HepG2 (cell line): ENCODE measurements around the gene BSN. TPM values are rescaled to one million over a fixed set of nuclear protein-coding genes. Genes with fewer than 3 reads are reported as not detected.
A peak's percentile ranks its signal among the peaks of the same experiment; 100 is the strongest.

Experiments
- AGO2 ChIP-seq: fragments of 200-400 bp; formaldehyde crosslinking; optimal IDR thresholded peaks from 2 replicates; pipeline ENCODE3; 2017; ENCODE audit warnings: mild to moderate bottlenecking, low read depth, low read length, moderate library complexity
- AKAP8 ChIP-seq: sonication (generic); formaldehyde crosslinking; IDR thresholded peaks from 2 replicates; pipeline ENCODE4 v1.5.1; 2020; ENCODE audit warnings: mild to moderate bottlenecking, missing genetic modification reagents
- CHD4 ChIP-seq: fragments of 200-600 bp; sonication (generic); IDR thresholded peaks from 2 replicates; pipeline ENCODE4 v1.7.0; 2017; ENCODE audit warnings: mild to moderate bottlenecking, low read length, borderline replicate concordance
- CREM ChIP-seq, 2 experiments: sonication (generic) in 1 of 2; formaldehyde crosslinking in 1 of 2; IDR thresholded peaks; 2 replicates each; pipeline versions ENCODE4 v1.4.0 to v1.6.1; 2016 to 2020; ENCODE audit warnings: antibody characterized with exemption in 1 of 2, mild to moderate bottlenecking in 1 of 2, missing genetic modification reagents in 1 of 2
- MTF2 ChIP-seq: sonication (generic); formaldehyde crosslinking; IDR thresholded peaks from 2 replicates; pipeline ENCODE4 v1.5.0; 2020; ENCODE audit warnings: missing genetic modification reagents, borderline replicate concordance
- NFYB ChIP-seq: sonication (generic); formaldehyde crosslinking; IDR thresholded peaks from 2 replicates; pipeline ENCODE4 v1.4.0; 2020; ENCODE audit warnings: missing genetic modification reagents
- NR2C2 ChIP-seq: sonication (generic); formaldehyde crosslinking; IDR thresholded peaks from 2 replicates; pipeline ENCODE4 v1.4.0; 2020; ENCODE audit warnings: missing genetic modification reagents, mild to moderate bottlenecking, moderate library complexity, borderline replicate concordance
- NR2F1 ChIP-seq, 2 experiments: fragments of 450-650 bp in 1 of 2; formaldehyde crosslinking in 1 of 2; IDR thresholded peaks; 2 replicates each; pipeline versions ENCODE4 v1.5.0 to v1.6.1; 2016 to 2020; ENCODE audit warnings: mild to moderate bottlenecking in 1 of 2, missing compliant biosample characterization in 1 of 2, missing genetic modification reagents in 1 of 2, moderate library complexity in 1 of 2
- ZBTB38 ChIP-seq: sonication (generic); formaldehyde crosslinking; IDR thresholded peaks from 2 replicates; pipeline ENCODE4 v1.5.1; 2020; ENCODE audit warnings: mild to moderate bottlenecking, missing genetic modification reagents
- ZMYM3 ChIP-seq: sonication (generic); formaldehyde crosslinking; IDR thresholded peaks from 2 replicates; pipeline ENCODE4 v1.5.1; 2020; ENCODE audit warnings: mild to moderate bottlenecking, missing genetic modification reagents
- ZNF205 ChIP-seq: IDR thresholded peaks from 2 replicates; pipeline ENCODE4 v1.6.1; 2018; ENCODE audit warnings: missing biosample characterization, missing genetic modification reagents
- ZNF451 ChIP-seq: sonication (generic); formaldehyde crosslinking; IDR thresholded peaks from 2 replicates; pipeline ENCODE4 v1.5.0; 2020; ENCODE audit warnings: mild to moderate bottlenecking, missing genetic modification reagents
- ZNF547 ChIP-seq: sonication (generic); formaldehyde crosslinking; IDR thresholded peaks from 2 replicates; pipeline ENCODE4 v1.5.1; 2020; ENCODE audit warnings: mild to moderate bottlenecking, missing genetic modification reagents
- ZNF709 ChIP-seq: sonication (generic); formaldehyde crosslinking; IDR thresholded peaks from 2 replicates; pipeline ENCODE4 v1.5.0; 2020; ENCODE audit warnings: mild to moderate bottlenecking, missing genetic modification reagents
- ZNF839 ChIP-seq: sonication (generic); formaldehyde crosslinking; IDR thresholded peaks from 2 replicates; pipeline ENCODE4 v1.4.0; 2020; ENCODE audit warnings: missing genetic modification reagents, mild to moderate bottlenecking, borderline replicate concordance
- ZNF850 ChIP-seq: sonication (generic); formaldehyde crosslinking; conservative IDR thresholded peaks from 2 replicates; pipeline ENCODE4 v1.9.0; 2021; ENCODE audit warnings: mild to moderate bottlenecking, missing genetic modification reagents
- polyA plus RNA-seq, 8 experiments: library from polyadenylated mRNA; depleted of rRNA in 3 of 8; stranded (reverse) in 7 of 8; unstranded in 1 of 8; fragments of >200 nt; fragmentation: Illumina TruSeq in 4 of 8; extraction: Trizol in 4 of 8; gene quantifications; 2 replicates each; pipeline versions ENCODE4 v1.2.1 to v1.2.3, GENCODE V29; 2011 to 2016; ENCODE audit warnings: low read depth in 4 of 8, missing spikeins in 1 of 8, mixed read lengths in 1 of 8; ENCODE audit not compliant: insufficient read depth in 1 of 8
- total RNA-seq, 5 experiments: library from RNA; depleted of rRNA; stranded (reverse); fragments of >200 nt; fragmentation: Illumina TruSeq; extraction: Trizol; gene quantifications; 2 replicates each; pipeline ENCODE4 v1.2.3, GENCODE V29; 2016; ENCODE audit warnings: low read depth in 1 of 5
- TF ChIP-seq, protein P1 (sequence below): sonication (generic); formaldehyde crosslinking; IDR thresholded peaks from 2 replicates; pipeline ENCODE4 v1.4.0; 2020; ENCODE audit warnings: missing genetic modification reagents, mild to moderate bottlenecking, borderline replicate concordance
- TF ChIP-seq, protein P2 (sequence below): sonication (generic); formaldehyde crosslinking; IDR thresholded peaks from 2 replicates; pipeline ENCODE4 v1.9.0; 2021; ENCODE audit warnings: missing genetic modification reagents, borderline replicate concordance
- TF ChIP-seq, protein P3 (sequence below): IDR thresholded peaks from 2 replicates; pipeline ENCODE4 v1.6.1; 2016; ENCODE audit warnings: mild to moderate bottlenecking, missing biosample characterization, missing genetic modification reagents
- TF ChIP-seq, protein P4 (sequence below): sonication (generic); formaldehyde crosslinking; IDR thresholded peaks from 2 replicates; pipeline ENCODE4 v1.5.0; 2020; ENCODE audit warnings: missing genetic modification reagents
- TF ChIP-seq, protein P5 (sequence below): sonication (generic); formaldehyde crosslinking; IDR thresholded peaks from 2 replicates; pipeline ENCODE4 v1.4.0; 2020; ENCODE audit warnings: missing genetic modification reagents

BSN gene
- total and polyA plus RNA-seq, 2 of the 13 experiments (the other 11 are each of a cell fraction or from before 2014, with no cell fraction given) = 0.42 to 0.86 TPM

DNA sequence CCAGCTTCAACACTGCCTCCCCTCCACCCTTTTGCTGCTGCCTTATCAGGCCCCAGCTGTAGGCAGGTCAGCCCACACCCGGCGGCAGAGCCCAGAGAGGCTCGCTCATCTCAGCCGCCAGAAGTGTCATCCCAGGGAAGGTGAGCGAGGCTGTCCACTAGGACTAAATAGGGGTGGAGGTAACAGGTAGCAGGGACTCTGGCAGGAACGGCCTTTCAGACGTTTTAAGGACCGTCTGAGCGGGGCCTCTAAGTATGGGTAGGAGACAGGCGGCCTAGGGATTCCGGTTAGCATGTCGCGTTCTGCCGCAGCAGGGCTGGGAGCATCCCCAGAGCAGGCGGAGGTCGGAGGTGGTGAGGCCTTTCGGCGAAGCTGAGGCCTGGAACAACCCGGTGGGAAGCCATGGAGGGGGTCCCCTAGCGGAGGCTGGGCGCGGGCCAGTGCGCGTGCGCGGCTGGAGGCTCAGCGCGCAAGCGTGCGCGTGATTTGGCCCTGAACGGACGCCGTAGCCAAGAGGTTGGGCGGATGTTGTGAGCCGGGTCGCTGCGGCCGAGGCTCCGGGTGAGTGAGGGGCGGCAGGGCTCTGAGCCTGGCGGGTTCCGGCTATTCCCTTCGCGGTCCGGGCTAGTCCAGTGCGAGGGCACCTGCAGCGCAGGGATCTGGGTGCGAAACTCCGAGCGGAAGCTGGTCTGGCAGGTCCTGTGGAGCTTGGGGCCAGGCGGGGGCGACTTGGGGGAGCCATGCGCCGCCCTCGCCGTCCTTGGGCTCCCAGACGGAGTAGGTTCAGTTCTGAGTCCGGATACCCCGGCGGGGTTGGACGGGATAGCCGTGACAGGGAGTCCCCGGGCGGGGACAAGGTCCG lies 135.0 kb downstream of the BSN start, which contains the start of the genes MST1 and RNF123 (continued):
- TF ChIP-seq NR2F1 (CRISPR knock-in tag; IDR thresholded peaks at IDR 0.05) (no peak), ZNF850 (CRISPR knock-in tag) (no peak), ZNF205 (CRISPR knock-in tag) (peak; percentile 76; the same call in 1 of the 2 replicates), CHD4 (peak; percentile 76; the same call in 1 of the 2 replicates), ZMYM3 (no peak), MTF2 (CRISPR knock-in tag) (0 out of 2 replicates have a peak, but pooled peaks have one; percentile 50), NR2C2 (CRISPR knock-in tag) (peak; percentile 86), ZNF547 (0 out of 2 replicates have a peak, but pooled peaks have one; percentile 38), AGO2 (peak; percentile 52), ZNF839 (CRISPR knock-in tag) (no peak), AKAP8 (CRISPR knock-in tag) (peak; percentile 92; the same call in 1 of the 2 replicates), ZNF451 (CRISPR knock-in tag) (peak; percentile 47; the same call in 1 of the 2 replicates), CREM (IDR thresholded peaks at IDR 0.05) (0 out of 2 replicates have a peak, but pooled peaks have one; percentile 34), CREM (CRISPR knock-in tag; IDR thresholded peaks at IDR 0.05) (no peak), ZNF709 (CRISPR knock-in tag) (0 out of 2 replicates have a peak, but pooled peaks have one; percentile 32), NFYB (CRISPR knock-in tag) (no peak; the same call in 1 of the 2 replicates), ZBTB38 (peak; percentile 89; the same call in 1 of the 2 replicates)
- TF ChIP-seq, protein P1, sequence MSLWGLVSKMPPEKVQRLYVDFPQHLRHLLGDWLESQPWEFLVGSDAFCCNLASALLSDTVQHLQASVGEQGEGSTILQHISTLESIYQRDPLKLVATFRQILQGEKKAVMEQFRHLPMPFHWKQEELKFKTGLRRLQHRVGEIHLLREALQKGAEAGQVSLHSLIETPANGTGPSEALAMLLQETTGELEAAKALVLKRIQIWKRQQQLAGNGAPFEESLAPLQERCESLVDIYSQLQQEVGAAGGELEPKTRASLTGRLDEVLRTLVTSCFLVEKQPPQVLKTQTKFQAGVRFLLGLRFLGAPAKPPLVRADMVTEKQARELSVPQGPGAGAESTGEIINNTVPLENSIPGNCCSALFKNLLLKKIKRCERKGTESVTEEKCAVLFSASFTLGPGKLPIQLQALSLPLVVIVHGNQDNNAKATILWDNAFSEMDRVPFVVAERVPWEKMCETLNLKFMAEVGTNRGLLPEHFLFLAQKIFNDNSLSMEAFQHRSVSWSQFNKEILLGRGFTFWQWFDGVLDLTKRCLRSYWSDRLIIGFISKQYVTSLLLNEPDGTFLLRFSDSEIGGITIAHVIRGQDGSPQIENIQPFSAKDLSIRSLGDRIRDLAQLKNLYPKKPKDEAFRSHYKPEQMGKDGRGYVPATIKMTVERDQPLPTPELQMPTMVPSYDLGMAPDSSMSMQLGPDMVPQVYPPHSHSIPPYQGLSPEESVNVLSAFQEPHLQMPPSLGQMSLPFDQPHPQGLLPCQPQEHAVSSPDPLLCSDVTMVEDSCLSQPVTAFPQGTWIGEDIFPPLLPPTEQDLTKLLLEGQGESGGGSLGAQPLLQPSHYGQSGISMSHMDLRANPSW = no peak
- TF ChIP-seq, protein P2, sequence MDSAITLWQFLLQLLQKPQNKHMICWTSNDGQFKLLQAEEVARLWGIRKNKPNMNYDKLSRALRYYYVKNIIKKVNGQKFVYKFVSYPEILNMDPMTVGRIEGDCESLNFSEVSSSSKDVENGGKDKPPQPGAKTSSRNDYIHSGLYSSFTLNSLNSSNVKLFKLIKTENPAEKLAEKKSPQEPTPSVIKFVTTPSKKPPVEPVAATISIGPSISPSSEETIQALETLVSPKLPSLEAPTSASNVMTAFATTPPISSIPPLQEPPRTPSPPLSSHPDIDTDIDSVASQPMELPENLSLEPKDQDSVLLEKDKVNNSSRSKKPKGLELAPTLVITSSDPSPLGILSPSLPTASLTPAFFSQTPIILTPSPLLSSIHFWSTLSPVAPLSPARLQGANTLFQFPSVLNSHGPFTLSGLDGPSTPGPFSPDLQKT = no peak
- TF ChIP-seq, protein P3, sequence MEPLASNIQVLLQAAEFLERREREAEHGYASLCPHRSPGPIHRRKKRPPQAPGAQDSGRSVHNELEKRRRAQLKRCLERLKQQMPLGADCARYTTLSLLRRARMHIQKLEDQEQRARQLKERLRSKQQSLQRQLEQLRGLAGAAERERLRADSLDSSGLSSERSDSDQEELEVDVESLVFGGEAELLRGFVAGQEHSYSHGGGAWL = no peak; the same call in 1 of the 2 replicates
- TF ChIP-seq, protein P4, sequence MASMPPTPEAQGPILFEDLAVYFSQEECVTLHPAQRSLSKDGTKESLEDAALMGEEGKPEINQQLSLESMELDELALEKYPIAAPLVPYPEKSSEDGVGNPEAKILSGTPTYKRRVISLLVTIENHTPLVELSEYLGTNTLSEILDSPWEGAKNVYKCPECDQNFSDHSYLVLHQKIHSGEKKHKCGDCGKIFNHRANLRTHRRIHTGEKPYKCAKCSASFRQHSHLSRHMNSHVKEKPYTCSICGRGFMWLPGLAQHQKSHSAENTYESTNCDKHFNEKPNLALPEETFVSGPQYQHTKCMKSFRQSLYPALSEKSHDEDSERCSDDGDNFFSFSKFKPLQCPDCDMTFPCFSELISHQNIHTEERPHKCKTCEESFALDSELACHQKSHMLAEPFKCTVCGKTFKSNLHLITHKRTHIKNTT (CRISPR knock-in tag) = no peak
- TF ChIP-seq, protein P5, sequence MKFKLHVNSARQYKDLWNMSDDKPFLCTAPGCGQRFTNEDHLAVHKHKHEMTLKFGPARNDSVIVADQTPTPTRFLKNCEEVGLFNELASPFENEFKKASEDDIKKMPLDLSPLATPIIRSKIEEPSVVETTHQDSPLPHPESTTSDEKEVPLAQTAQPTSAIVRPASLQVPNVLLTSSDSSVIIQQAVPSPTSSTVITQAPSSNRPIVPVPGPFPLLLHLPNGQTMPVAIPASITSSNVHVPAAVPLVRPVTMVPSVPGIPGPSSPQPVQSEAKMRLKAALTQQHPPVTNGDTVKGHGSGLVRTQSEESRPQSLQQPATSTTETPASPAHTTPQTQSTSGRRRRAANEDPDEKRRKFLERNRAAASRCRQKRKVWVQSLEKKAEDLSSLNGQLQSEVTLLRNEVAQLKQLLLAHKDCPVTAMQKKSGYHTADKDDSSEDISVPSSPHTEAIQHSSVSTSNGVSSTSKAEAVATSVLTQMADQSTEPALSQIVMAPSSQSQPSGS (CRISPR knock-in tag) = peak; percentile 52; the same call in 1 of the 2 replicates
